Urothelium cell line (cell line): Measurements from ENCODE around the gene RAE1.
A peak's percentile ranks its signal among the peaks of the same experiment; 100 is the strongest.

ENCODE experiments used
- DNase-seq: peaks from one replicate; pipeline ENCODE4 v3.0.0; 2011; ENCODE audit warnings: low spot score, mixed read lengths
- FAIRE-seq: peaks from 2 replicates; lab custom pipeline; 2011; peaks lifted over from hg19 to GRCh38; lab: Jason Lieb, UNC

The RAE1 gene, protein sequence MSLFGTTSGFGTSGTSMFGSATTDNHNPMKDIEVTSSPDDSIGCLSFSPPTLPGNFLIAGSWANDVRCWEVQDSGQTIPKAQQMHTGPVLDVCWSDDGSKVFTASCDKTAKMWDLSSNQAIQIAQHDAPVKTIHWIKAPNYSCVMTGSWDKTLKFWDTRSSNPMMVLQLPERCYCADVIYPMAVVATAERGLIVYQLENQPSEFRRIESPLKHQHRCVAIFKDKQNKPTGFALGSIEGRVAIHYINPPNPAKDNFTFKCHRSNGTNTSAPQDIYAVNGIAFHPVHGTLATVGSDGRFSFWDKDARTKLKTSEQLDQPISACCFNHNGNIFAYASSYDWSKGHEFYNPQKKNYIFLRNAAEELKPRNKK

DNA sequence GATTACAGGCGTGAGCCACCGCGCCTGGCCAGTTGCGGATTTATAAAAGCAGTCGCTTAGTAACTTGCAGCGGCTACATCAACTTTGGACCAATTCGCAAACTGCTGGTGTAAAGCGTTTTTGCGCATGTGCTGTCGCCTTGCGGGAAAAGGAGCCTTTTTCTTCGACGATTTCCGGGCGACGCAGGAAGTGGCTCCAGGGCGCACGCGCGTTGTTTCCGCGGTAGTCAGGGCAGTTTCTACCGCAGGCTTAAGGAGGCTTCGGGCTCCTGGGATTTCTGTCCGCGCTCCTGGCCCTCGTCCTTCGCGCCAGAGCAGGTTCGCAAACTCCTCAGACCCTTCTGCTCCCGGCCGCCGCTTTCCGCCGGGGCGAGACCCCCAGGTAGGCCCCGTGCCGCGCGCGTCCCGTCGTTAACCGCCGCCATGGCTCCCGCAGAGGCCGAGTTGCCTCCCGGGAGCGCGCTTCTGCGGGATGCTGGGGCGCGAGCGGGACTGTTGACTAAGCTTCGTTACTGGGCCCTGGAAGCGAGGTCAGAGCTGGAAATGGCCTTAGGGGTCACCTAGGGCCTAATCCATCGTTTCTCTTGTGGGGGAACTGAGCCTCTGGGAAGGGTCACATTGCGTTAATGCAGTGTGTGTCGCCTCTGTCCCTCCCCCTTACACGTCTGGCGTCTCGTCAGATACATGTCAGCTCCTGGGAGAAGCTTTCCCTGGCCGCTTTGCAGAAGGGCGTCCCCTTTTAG is at the start of gene RAE1:
RAE1 (plus strand) TSS at position 214 of the 742 bp plus-strand sequence. CDS start 2,784 bp downstream, outside the sequence.
- FAIRE-seq: peak; percentile 82
- peak; percentile 96 for DNase-seq

DNA sequence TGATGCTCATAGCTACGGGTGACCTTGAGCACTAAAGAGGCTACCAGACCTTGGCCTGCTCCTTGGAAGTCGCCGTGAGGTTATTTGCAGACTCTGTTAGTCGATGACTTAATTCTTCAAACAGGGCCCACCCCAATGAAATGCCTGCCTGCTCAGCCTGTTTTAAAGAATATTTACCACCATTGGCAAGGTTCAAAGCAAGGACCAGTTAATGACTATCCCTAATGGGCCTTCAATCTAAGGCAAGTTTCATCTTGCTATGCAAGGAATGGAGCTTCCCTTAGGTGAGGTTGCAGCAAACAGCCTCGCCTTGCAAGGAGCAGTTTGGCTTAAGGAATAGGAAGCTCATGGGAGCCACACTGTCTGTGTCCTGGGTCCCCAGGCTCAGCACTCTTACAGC is 44.3 kb upstream of the RAE1 start:
- FAIRE-seq: peak; percentile 17
- DNase-seq: no peak

GRCh38 chr20:57308451-57309271 is 42.4 kb upstream of the RAE1 start:
- FAIRE-seq: no peak
- no peak for DNase-seq

DNA sequence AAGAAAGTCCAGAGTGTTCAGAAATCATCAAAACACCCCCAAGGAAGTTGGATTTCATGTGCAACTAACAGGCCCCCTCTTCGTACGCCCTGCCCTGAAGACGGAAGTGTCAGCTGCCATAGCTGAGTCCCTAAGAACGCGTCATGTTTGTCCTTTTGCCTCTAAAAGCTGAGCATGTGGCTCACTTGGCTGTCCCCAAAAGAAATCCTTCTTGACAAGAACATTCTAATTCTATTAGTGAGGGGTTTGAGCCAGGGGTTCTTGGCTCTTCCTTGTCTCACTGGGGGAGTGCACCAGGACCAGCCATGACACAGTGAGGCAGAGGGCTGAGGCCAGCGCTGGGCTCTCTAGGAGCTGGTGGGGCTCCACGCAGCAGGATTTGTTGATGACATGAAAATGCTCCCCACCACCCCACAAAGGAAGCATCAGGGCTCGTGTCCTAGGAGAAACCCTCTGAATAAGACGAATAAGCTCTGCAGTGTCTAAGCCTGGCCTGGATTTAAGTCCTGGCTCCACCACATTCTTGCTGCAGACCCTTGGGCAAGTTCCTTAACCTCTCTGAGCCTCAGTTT is 41.4 kb upstream of the RAE1 start:
- FAIRE-seq: no peak
- DNase-seq: no peak

- FAIRE-seq (peak; percentile 5), DNase-seq (no peak)
Measured at GRCh38 chr20:57310821-57311514, 40.1 kb upstream of the RAE1 start.

DNA sequence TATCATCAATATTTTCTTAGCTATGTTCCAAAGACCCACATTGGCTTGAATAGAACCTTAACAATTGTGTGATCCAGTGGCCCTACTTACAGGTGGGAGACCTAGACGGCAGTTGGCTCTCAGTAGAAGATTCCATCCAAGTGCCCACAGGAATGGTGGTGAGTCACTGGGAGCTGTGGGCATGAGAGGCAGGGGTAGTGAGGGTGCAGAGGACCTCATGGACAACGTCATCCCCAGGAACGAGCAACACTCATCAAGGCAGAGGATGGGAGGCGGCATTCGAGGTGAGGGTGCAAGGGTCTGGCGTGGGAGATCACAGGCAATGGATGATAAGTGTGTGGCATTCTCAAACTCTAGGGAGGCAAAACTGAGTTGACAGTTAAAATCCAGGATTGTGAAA is 38.9 kb upstream of the RAE1 start:
- DNase-seq (peak; percentile 55), FAIRE-seq (peak; percentile 52)

DNA sequence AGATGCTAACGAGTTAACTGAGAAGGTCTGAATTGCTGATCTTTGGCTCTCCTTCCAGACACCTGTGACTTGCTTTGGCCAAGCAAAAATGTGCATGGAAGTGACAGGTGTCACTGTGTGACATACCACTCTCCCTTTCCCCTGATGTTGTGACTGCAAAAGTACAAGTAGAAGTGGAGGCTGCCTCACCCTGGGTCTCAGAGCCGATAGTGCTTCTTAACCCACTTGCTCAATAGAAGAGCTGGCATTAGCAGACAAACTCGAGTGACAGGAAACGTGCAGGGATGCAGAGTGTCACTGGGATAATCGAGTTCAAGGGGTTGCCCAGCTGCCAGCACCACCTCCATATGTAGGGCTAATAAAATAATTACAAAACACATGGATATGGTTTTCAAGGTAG is 37.8 kb upstream of the RAE1 start:
- FAIRE-seq: no peak
- DNase-seq: no peak

DNA sequence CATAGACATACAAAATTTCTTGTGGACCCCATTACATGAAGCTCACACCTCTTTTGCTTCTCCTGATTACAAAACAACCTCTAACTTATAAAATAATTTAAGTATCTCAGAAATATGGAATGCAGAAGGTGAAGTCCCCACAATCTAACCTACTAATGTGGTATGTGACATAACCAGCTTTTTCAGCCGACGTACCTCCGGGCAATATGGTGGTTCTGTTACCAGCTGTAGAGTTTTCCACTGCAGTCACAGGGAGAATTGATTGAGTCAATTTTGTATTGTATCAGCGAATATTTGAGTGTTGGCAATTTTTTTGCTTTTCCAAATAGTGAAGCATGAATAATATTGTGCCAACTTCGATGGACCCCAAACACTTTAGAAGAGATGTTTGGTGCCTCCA is 37.1 kb upstream of the RAE1 start:
- FAIRE-seq (no peak), DNase-seq (no peak)

GRCh38 chr20:57315083-57315975 is 35.7 kb upstream of the RAE1 start:
- FAIRE-seq: no peak

GRCh38 chr20:57315976-57316480 is 35.0 kb upstream of the RAE1 start:
- no peak for FAIRE-seq
- no peak for DNase-seq

More at GRCh38 chr20:57315083-57315975, 35.7 kb upstream of the RAE1 start:
- no peak for DNase-seq

DNA sequence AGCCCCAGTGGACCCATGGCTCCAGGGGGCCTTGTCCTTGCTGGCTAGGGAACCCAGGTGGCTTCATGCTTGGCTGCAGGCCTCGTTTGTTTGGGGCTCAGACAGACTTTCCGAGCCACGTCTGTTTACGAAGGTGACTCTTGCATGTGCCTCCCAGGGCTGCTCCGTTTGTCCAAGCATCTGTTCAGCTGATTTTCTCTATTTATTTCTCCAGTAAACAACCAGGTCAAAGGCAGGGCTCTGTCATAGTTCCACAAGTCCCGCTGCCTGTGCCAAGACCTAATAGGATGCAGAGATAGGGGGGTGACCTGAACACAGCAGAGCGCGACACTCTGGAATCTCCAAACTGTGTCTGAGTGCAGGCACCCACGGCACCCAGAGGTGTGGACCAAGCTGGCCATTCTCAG is 34.3 kb upstream of the RAE1 start:
- DNase-seq (no peak), FAIRE-seq (no peak)

GRCh38 chr20:57317316-57317788 is 33.7 kb upstream of the RAE1 start:
- no peak for DNase-seq
- FAIRE-seq: no peak

GRCh38 chr20:57317789-57318371 is 33.2 kb upstream of the RAE1 start:
- DNase-seq (no peak), FAIRE-seq (peak; percentile 79)

DNA sequence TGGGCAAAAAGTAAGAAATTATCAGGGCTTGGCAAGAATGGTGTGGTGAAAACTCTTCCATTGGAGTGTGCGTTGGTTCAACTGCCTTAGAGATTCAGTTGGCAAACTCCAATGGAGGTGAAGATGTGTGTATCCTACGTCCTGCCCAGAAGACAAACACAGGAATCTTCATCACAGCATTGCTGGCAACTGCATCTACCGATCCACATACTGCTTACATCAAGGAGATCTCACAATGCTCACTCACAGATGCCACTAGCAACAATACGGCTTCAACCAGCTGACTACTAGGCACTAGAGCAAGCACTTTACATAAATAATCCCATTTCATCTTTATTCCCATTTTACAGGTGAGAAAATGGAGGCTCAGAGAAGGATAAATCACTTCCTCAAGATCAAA is 31.5 kb upstream of the RAE1 start:
- DNase-seq: no peak
- peak; percentile 77 for FAIRE-seq

DNA sequence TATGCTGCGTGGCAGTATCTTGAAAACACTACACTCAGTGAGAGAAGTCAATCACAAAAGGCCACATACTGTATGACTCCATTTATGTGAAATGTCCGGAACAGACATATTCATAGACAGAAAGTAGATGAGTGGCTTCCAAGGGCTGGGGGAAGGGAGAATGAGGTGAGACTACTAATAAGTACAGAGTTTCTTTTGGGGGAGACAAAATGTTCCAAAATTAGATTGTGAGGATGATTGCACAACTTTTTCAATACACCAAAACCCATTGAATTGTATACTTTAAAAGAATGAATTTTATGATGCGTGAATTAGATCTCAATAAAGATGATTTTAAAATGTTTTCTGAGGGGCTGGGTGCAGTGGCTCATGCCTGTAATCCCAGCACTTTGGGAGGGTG is 30.7 kb upstream of the RAE1 start:
- FAIRE-seq (no peak), DNase-seq (no peak)

- FAIRE-seq (no peak), DNase-seq (no peak)
Measured at GRCh38 chr20:57321142-57321541, 29.9 kb upstream of the RAE1 start.

- no peak for FAIRE-seq
Measured at GRCh38 chr20:57322476-57322875, 28.6 kb upstream of the RAE1 start.

DNA sequence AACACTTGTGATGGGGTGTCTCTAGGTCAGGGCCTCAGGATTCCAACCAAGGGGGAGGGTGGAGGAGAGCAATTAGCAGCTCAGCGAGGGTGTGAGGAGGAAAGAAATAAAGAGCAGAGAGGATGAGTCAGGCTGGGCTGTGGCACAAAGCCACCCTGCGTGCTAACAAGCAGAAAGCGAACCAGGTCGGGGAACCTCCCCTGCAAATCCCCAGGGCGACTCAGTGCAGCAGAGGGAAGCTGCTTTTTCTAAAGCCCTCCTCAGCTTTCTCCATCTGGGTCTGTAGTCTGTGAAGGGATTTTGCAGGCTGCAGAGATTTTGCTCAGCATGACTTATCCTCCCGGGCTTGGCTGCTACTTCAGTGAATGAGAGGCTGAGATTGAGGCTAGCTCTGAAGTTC is 28.0 kb upstream of the RAE1 start:
- peak; percentile 72 for DNase-seq
- FAIRE-seq: peak; percentile 62

More at GRCh38 chr20:57322476-57322875, 28.6 kb upstream of the RAE1 start:
- no peak for DNase-seq
